H1 (cell line): ENCODE data around the gene AGRP. TPM values are rescaled to one million over a fixed set of nuclear protein-coding genes. Genes with fewer than 3 reads are reported as not detected.

Experiments
- CTCF ChIA-PET: fragments of 300-600 bp; sonication (Branson Sonifier 250); formaldehyde crosslinking; loops from one replicate; lab custom pipeline; 2021; ENCODE audit not compliant: partially characterized antibody; lab: Charles Lee
- POLR2A ChIA-PET: fragments of 300-600 bp; sonication (Branson Sonifier 250); formaldehyde crosslinking; loops from one replicate; lab custom pipeline; 2021; ENCODE audit warnings: inconsistent platforms; ENCODE audit not compliant: partially characterized antibody; lab: Charles Lee
- DNase-seq, 2 experiments: peaks; one replicate each; pipeline versions ENCODE4 v3.0.0 to v3.0.0-alpha.2; 2010 to 2022; ENCODE audit warnings: low spot score in 2 of 2, low read depth in 1 of 2, mixed read lengths in 1 of 2
- FAIRE-seq: peaks from 2 replicates; lab custom pipeline; 2011; peaks lifted over from hg19 to GRCh38; lab: Jason Lieb, UNC
- H2AFZ ChIP-seq: 2 replicates; pipeline ENCODE4 v1.8.1; 2012; ENCODE audit warnings: low read length, inconsistent platforms
- H2AK5ac ChIP-seq: 2 replicates; pipeline ENCODE4 v1.6.1; 2013; ENCODE audit warnings: low read depth, low read length
- H2BK120ac ChIP-seq: replicated peaks from 2 replicates; pipeline ENCODE3; 2013; ENCODE audit warnings: low read depth, low read length, inconsistent platforms
- H2BK12ac ChIP-seq: 2 replicates; pipeline ENCODE4 v1.6.1; 2013; ENCODE audit warnings: low read depth, low read length
- H2BK15ac ChIP-seq: 2 replicates; pipeline ENCODE4 v1.6.1; 2013; ENCODE audit warnings: low read length
- H2BK20ac ChIP-seq: 2 replicates; pipeline ENCODE4 v1.6.1; 2013; ENCODE audit warnings: low read length
- H2BK5ac ChIP-seq: 2 replicates; pipeline ENCODE4 v1.6.1; 2013; ENCODE audit warnings: low read depth, low read length
- H3K14ac ChIP-seq: 2 replicates; pipeline ENCODE4 v1.6.1; 2013; ENCODE audit warnings: inconsistent platforms; ENCODE audit not compliant: insufficient read length
- H3K18ac ChIP-seq: 2 replicates; pipeline ENCODE4 v1.6.1; 2013; ENCODE audit warnings: low read length; ENCODE audit errors: extremely low read depth
- H3K23ac ChIP-seq: 2 replicates; pipeline ENCODE4 v1.6.1; 2013; ENCODE audit warnings: inconsistent platforms; ENCODE audit not compliant: insufficient read length
- H3K23me2 ChIP-seq: 2 replicates; pipeline ENCODE4 v1.6.1; 2013; ENCODE audit warnings: low read depth, low read length
- H3K27ac ChIP-seq: 2 replicates; pipeline ENCODE4 v1.6.1; 2011; ENCODE audit warnings: low read depth, low read length, inconsistent platforms
- H3K27me3 ChIP-seq, 4 experiments: replicated peaks in 1 of 4; 1 replicate in 1 of 4; 2 replicates in 3 of 4; pipeline versions ENCODE4 v1.6.1 to v1.8.1; 2011 to 2013; ENCODE audit warnings: low read length in 3 of 4, mild to moderate bottlenecking in 3 of 4, inconsistent platforms in 2 of 4, mixed read lengths in 2 of 4, moderate library complexity in 1 of 4; ENCODE audit not compliant: control insufficient read depth in 3 of 4, insufficient read depth in 3 of 4; ENCODE audit errors: extremely low read depth in 1 of 4
- H3K36me3 ChIP-seq, 4 experiments: 2 replicates each; pipeline versions ENCODE4 v1.6.1 to v1.8.1; 2011 to 2013; ENCODE audit warnings: mild to moderate bottlenecking in 4 of 4, low read length in 3 of 4, moderate library complexity in 2 of 4, control low read depth in 1 of 4, inconsistent platforms in 1 of 4; ENCODE audit not compliant: insufficient read depth in 4 of 4, control insufficient read depth in 2 of 4
- H3K4ac ChIP-seq: replicated peaks from 2 replicates; pipeline ENCODE3; 2013; ENCODE audit warnings: low read length, low read depth, mixed read lengths, inconsistent platforms; ENCODE audit not compliant: insufficient read length
- H3K4me1 ChIP-seq, 4 experiments: replicated peaks in 1 of 4; 1 replicate in 1 of 4; 2 replicates in 3 of 4; pipeline versions ENCODE4 v1.6.1 to v1.8.1; 2011 to 2013; ENCODE audit warnings: low read length in 3 of 4, inconsistent platforms in 2 of 4, mixed read lengths in 1 of 4; ENCODE audit not compliant: insufficient read depth in 4 of 4, control insufficient read depth in 3 of 4
- H3K4me2 ChIP-seq, 2 experiments: 2 replicates each; pipeline versions ENCODE4 v1.6.1 to v1.8.1; 2011 to 2013; ENCODE audit warnings: low read depth in 2 of 2, low read length in 2 of 2, control low read depth in 1 of 2, inconsistent platforms in 1 of 2, mild to moderate bottlenecking in 1 of 2; ENCODE audit not compliant: insufficient read depth in 1 of 2
- H3K4me3 ChIP-seq, 4 experiments: fragments of 200-600, 300-600 bp in 1 of 4; sonication (generic), shearing (Covaris generic), sonication (Bioruptor Twin) in 1 of 4; 2 replicates each; pipeline versions ENCODE4 v1.5.1 to v1.8.1; 2011 to 2016; ENCODE audit warnings: low read length in 4 of 4, low read depth in 3 of 4, control low read depth in 2 of 4, inconsistent platforms in 2 of 4, mild to moderate bottlenecking in 2 of 4, mixed read lengths in 1 of 4, moderate library complexity in 1 of 4; ENCODE audit not compliant: insufficient read depth in 2 of 4; ENCODE audit errors: extremely low read depth in 1 of 4
- H3K56ac ChIP-seq: replicated peaks from 2 replicates; pipeline ENCODE3; 2013; ENCODE audit warnings: low read depth, mild to moderate bottlenecking, mixed read lengths, low read length, inconsistent platforms; ENCODE audit not compliant: insufficient read length
- H3K79me1 ChIP-seq: 2 replicates; pipeline ENCODE4 v1.6.1; 2013; ENCODE audit warnings: low read depth, low read length, control low read depth
- H3K79me2 ChIP-seq, 2 experiments: 2 replicates each; pipeline versions ENCODE4 v1.6.1 to v1.8.1; 2012 to 2013; ENCODE audit warnings: low read length in 2 of 2, mild to moderate bottlenecking in 2 of 2, inconsistent platforms in 1 of 2; ENCODE audit not compliant: insufficient read depth in 2 of 2, control insufficient read depth in 1 of 2
- H3K9ac ChIP-seq, 4 experiments: replicated peaks in 1 of 4; 1 replicate in 1 of 4; 2 replicates in 3 of 4; pipeline versions ENCODE4 v1.6.1 to v1.8.1; 2011 to 2013; ENCODE audit warnings: low read depth in 3 of 4, low read length in 3 of 4, control low read depth in 2 of 4, mild to moderate bottlenecking in 2 of 4, moderate library complexity in 2 of 4, inconsistent platforms in 1 of 4; ENCODE audit errors: extremely low read depth in 1 of 4
- H3K9me3 ChIP-seq, 2 experiments: 2 replicates each; pipeline versions ENCODE4 v1.6.1 to v1.8.1; 2012 to 2013; ENCODE audit warnings: mild to moderate bottlenecking in 2 of 2, moderate library complexity in 2 of 2, control low read depth in 1 of 2, inconsistent platforms in 1 of 2, low read depth in 1 of 2, low read length in 1 of 2, mixed read lengths in 1 of 2; ENCODE audit not compliant: insufficient read depth in 2 of 2
- H4K20me1 ChIP-seq, 2 experiments: replicated peaks in 1 of 2; 2 replicates each; pipeline versions ENCODE3 to v1.8.1; 2011 to 2013; ENCODE audit warnings: inconsistent platforms in 2 of 2, low read length in 2 of 2, mild to moderate bottlenecking in 1 of 2; ENCODE audit not compliant: insufficient read depth in 2 of 2, control insufficient read depth in 1 of 2
- H4K5ac ChIP-seq: 2 replicates; pipeline ENCODE4 v1.6.1; 2013; ENCODE audit warnings: low read length, low read depth, mixed read lengths, inconsistent platforms; ENCODE audit not compliant: insufficient read length
- H4K8ac ChIP-seq: 2 replicates; pipeline ENCODE4 v1.8.0; 2013; ENCODE audit warnings: mild to moderate bottlenecking, moderate library complexity, low read length, inconsistent platforms; ENCODE audit not compliant: insufficient read depth; ENCODE audit errors: extremely low read depth
- H4K91ac ChIP-seq: replicated peaks from 2 replicates; pipeline ENCODE3; 2013; ENCODE audit warnings: low read length, mixed read lengths, inconsistent platforms; ENCODE audit not compliant: insufficient read length
- KDM1A ChIP-seq: fragments of 200-600, 300-600 bp; sonication (generic); IDR thresholded peaks from 2 replicates; pipeline ENCODE4 v1.7.1; 2016; ENCODE audit warnings: mild to moderate bottlenecking, low read length, borderline replicate concordance
- WGBS, 2 experiments: shearing (Covaris generic) in 1 of 2; methylation state at CpG; one replicate each; pipeline versions ENCODE4 v1.1.6 to v1.1.7; 2013 to 2015; ENCODE audit warnings: low lambda C conversion rate in 2 of 2, mixed read lengths in 2 of 2, inconsistent platforms in 1 of 2, low coverage in 1 of 2, missing lambda C conversion rate in 1 of 2; ENCODE audit not compliant: insufficient replicate concordance in 2 of 2, insufficient coverage in 1 of 2, insufficient read length in 1 of 2; ENCODE audit errors: extremely low coverage in 1 of 2, missing lambda C conversion rate in 1 of 2; 5-methylcytosine and 5-hydroxymethylcytosine counted together
- polyA plus RNA-seq, 7 experiments: library from polyadenylated mRNA; depleted of rRNA in 3 of 7; stranded (reverse) in 5 of 7; unstranded in 2 of 7; fragments of >200 nt in 5 of 7; fragments of 200-250 nt in 2 of 7; gene quantifications; 1 replicate in 5 of 7; 2 replicates in 1 of 7; 4 replicates in 1 of 7; pipeline versions ENCODE4 v1.2.1 to v1.2.3, GENCODE V29; 2011 to 2013; ENCODE audit warnings: missing spikeins in 2 of 7, mixed read lengths in 2 of 7
- total RNA-seq: library from RNA; stranded (reverse); fragmentation: NEBNext Ultra II Directional; extraction: Animal tissue kit (Norgen Biotek cat#: 25700); gene quantifications from 2 replicates; pipeline ENCODE4 v1.2.1, GENCODE V29; 2021

Gene AGRP
- total and polyA plus RNA-seq, 2 of the 8 experiments (the other 6 are each of a cell fraction or from before 2014, with no cell fraction given): not detected

GRCh38 chr16:67516296-67517154, 33.2 kb upstream of the AGRP start:
- Histone ChIP-seq H3K9me3 (no peaks in the 10 kb centered on the region), H4K20me1 (no peaks in the 10 kb centered on the region), H3K56ac (no peak overlapping the region), H2BK12ac (no peak overlapping the region), H3K4me3 (no peak overlapping the region), H2BK20ac (no peak overlapping the region), H4K5ac (no peak overlapping the region), H3K23me2 (no peaks in the 10 kb centered on the region), H2BK120ac (no peak overlapping the region), H4K8ac (no peak overlapping the region), H3K4me2 (no peak overlapping the region), H3K4me1 (no peaks in the 10 kb centered on the region), H2BK5ac (no peak overlapping the region), H3K79me2 (no peaks in the 10 kb centered on the region), H3K14ac (no peak overlapping the region), H2AK5ac (no peak overlapping the region), H4K91ac (no peak overlapping the region), H2AFZ (no peak overlapping the region), H3K4ac (no peak overlapping the region), H3K36me3 (no peaks in the 10 kb centered on the region), H3K23ac (no peak overlapping the region), H3K27me3 (peaks cover 0 to 11% (median 5%) of the 10 kb centered on the region in 4 experiments; a peak in 2 of 7 replicates), H3K9ac (no peak overlapping the region), H3K79me1 (no peaks in the 10 kb centered on the region; the same call in 1 of the 2 replicates), H3K18ac (no peak overlapping the region), H3K27ac (no peak overlapping the region), H2BK15ac (no peak overlapping the region)
- no peak for FAIRE-seq
- 89% methylated on average over 12 of the region's 12 CpGs; no CpG with 5 or more reads in 1 of the 2 experiments for WGBS, 2 experiments
- POLR2A ChIA-PET: interaction anchor here (1.0 kb wide), 1 partner anchor 10 kb away, joined by 3 read pairs; no protein-coding TSS in a partner anchor
- TF ChIP-seq KDM1A: no peak
- CTCF ChIA-PET: interaction anchor here (0.5 to 9.9 kb wide), 18 partner anchors 7 to 254 kb away, joined by 3 to 335 read pairs (median 4); partner anchors contain the start of genes AGRP, ATP6V0D1, C16orf86 and CARMIL2
- no peak for DNase-seq
